Endodermal cell (in vitro differentiated cells): ENCODE measurements around the gene PHAX. TPM values are rescaled to one million over a fixed set of nuclear protein-coding genes. Genes with fewer than 3 reads are reported as not detected.

Source experiments
- DNase-seq: peaks from one replicate; pipeline ENCODE4 v3.0.0-alpha.2; 2017
- H3K27ac ChIP-seq: 2 replicates; pipeline ENCODE4 v1.5.1; 2013; ENCODE audit warnings: mild to moderate bottlenecking, low read depth, low read length, moderate library complexity
- H3K27me3 ChIP-seq: 2 replicates; pipeline ENCODE4 v1.6.1; 2013; ENCODE audit warnings: mild to moderate bottlenecking, low read length, moderate library complexity; ENCODE audit not compliant: insufficient read depth, control insufficient read depth, poor library complexity, severe bottlenecking
- H3K36me3 ChIP-seq: 2 replicates; pipeline ENCODE4 v1.7.0; 2013; ENCODE audit warnings: mild to moderate bottlenecking, low read length, moderate library complexity; ENCODE audit not compliant: control insufficient read depth, insufficient read depth
- H3K4me1 ChIP-seq: one replicate; pipeline ENCODE4 v1.7.0; 2013; ENCODE audit warnings: low read length; ENCODE audit not compliant: control insufficient read depth, insufficient read depth
- H3K4me3 ChIP-seq: 2 replicates; pipeline ENCODE4 v1.5.1; 2013; ENCODE audit warnings: mild to moderate bottlenecking, low read length, moderate library complexity
- H3K9ac ChIP-seq: 2 replicates; pipeline ENCODE4 v1.6.1; 2013; ENCODE audit warnings: mild to moderate bottlenecking, low read length, moderate library complexity; ENCODE audit not compliant: poor library complexity, severe bottlenecking; ENCODE audit errors: extremely low read depth
- H3K9me3 ChIP-seq: 2 replicates; pipeline ENCODE4 v1.6.1; 2013; ENCODE audit warnings: mild to moderate bottlenecking, low read length, moderate library complexity; ENCODE audit not compliant: control insufficient read depth
- H3K27ac Mint-ChIP-seq: 2 replicates; pipeline ENCODE4 v1.8.0; 2020; ENCODE audit warnings: mixed read lengths
- H3K27me3 Mint-ChIP-seq: 2 replicates; pipeline ENCODE4 v1.8.0; 2021; ENCODE audit warnings: mild to moderate bottlenecking, mixed read lengths; ENCODE audit not compliant: insufficient read depth
- H3K36me3 Mint-ChIP-seq: 2 replicates; pipeline ENCODE4 v1.8.0; 2020; ENCODE audit warnings: low read depth, mixed read lengths
- H3K4me1 Mint-ChIP-seq: 2 replicates; pipeline ENCODE4 v1.8.0; 2020; ENCODE audit warnings: mixed read lengths
- H3K4me3 Mint-ChIP-seq: 2 replicates; pipeline ENCODE4 v1.8.0; 2020; ENCODE audit warnings: mild to moderate bottlenecking, moderate library complexity, mixed read lengths
- H3K9me3 Mint-ChIP-seq: 2 replicates; pipeline ENCODE4 v1.8.0; 2020; ENCODE audit warnings: mild to moderate bottlenecking, mixed read lengths
- CTCF ChIP-seq: fragments of 200-600 bp; sonication (generic); conservative IDR thresholded peaks from 2 replicates; pipeline ENCODE4 v1.5.0; 2021; ENCODE audit warnings: antibody characterized with exemption, mild to moderate bottlenecking
- WGBS, 2 experiments: methylation state at CpG; one replicate each; pipeline versions ENCODE4 v1.1.5 to v1.1.7; 2013; ENCODE audit warnings: missing lambda C conversion rate in 2 of 2, mixed read lengths in 1 of 2; ENCODE audit not compliant: insufficient coverage in 1 of 2, insufficient read length in 1 of 2; 5-methylcytosine and 5-hydroxymethylcytosine counted together
- total RNA-seq, 2 donors: library from RNA; stranded (reverse); fragmentation: NEBNext Ultra II Directional in 1 of 2; extraction: Animal tissue kit (Norgen Biotek cat#: 25700) in 1 of 2; gene quantifications; 2 replicates in 1 of 2; 3 replicates in 1 of 2; pipeline ENCODE4 v1.2.1, GENCODE V29; 2021

Gene PHAX
- total RNA-seq, 2 donors from 2014 or later = 49.9 to 54.1 TPM

DNA sequence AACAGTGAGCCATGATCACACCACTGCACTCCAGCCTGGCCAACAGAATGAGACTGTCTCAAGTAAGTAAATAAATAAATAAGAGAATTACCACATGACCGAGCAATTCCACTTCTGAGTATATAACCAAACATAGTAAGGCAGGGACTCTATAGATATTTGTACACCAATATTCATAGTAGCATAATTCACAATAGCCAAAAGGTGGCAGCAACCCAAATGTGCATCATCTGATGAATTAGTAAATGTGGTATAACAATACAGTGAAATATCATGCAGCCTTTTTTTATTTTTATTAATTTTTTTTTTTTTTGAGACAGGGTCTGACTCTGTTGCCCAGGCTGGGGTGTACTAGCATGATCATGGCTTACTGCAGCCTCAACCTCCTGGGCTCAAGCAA, 38.8 kb upstream of the PHAX start:
- H3K4me3 ChIP-seq = no peak overlapping the region
- WGBS, 2 experiments = 100% methylated on average over 1 of the region's 1 CpG; no CpG with 5 or more reads in 1 of the 2 experiments
- Mint-ChIP-seq H3K4me1 (no peaks in the 10 kb centered on the region), H3K9me3 (no peaks in the 10 kb centered on the region), H3K27me3 (no peaks in the 10 kb centered on the region), H3K27ac (no peak overlapping the region), H3K4me3 (no peak overlapping the region), H3K36me3 (peaks cover 61% of the 10 kb centered on the region)
- no peak overlapping the region for H3K9ac ChIP-seq
- no peaks in the 10 kb centered on the region for H3K4me1 ChIP-seq
- no peaks in the 10 kb centered on the region for H3K27me3 ChIP-seq
- H3K9me3 ChIP-seq = no peaks in the 10 kb centered on the region
- no peak overlapping the region for H3K27ac ChIP-seq
- peaks cover 70% of the 10 kb centered on the region for H3K36me3 ChIP-seq
- DNase-seq = no peak
- no peak for TF ChIP-seq CTCF

DNA sequence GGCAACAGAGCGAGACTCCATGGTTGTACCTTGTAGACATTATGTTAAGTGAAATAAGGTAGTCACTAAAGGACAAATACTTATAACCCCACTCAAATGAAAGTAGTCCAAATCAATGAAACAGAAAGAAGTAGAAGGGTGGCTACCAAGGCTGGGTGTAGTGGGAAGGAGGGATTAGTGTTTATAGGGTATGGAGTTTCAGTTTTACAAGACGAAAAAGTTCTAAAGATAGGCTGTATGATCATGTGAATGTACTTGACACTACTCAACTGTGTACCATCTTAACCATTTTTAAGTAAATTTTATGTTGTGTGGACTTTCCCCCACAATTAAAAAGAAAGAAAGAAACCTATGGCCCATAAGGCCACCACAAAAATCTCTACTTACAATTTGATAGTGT, 37.9 kb upstream of the PHAX start:
- peaks cover 71% of the 10 kb centered on the region for H3K36me3 ChIP-seq
- H3K27ac Mint-ChIP-seq = no peak overlapping the region
- H3K4me3 ChIP-seq = no peak overlapping the region
- no peaks in the 10 kb centered on the region for H3K9me3 ChIP-seq
- WGBS, 2 experiments = 93% methylated on average over 2 of the region's 2 CpGs; no CpG with 5 or more reads in 1 of the 2 experiments
- no peak for TF ChIP-seq CTCF
- H3K27me3 Mint-ChIP-seq = no peaks in the 10 kb centered on the region
- no peaks in the 10 kb centered on the region for H3K27me3 ChIP-seq
- H3K27ac ChIP-seq = no peak overlapping the region
- no peak for DNase-seq
- no peak overlapping the region for H3K4me3 Mint-ChIP-seq
- no peaks in the 10 kb centered on the region for H3K4me1 ChIP-seq
- no peaks in the 10 kb centered on the region for H3K9me3 Mint-ChIP-seq
- H3K9ac ChIP-seq = no peak overlapping the region
- no peaks in the 10 kb centered on the region for H3K4me1 Mint-ChIP-seq
- peaks cover 67% of the 10 kb centered on the region for H3K36me3 Mint-ChIP-seq

DNA sequence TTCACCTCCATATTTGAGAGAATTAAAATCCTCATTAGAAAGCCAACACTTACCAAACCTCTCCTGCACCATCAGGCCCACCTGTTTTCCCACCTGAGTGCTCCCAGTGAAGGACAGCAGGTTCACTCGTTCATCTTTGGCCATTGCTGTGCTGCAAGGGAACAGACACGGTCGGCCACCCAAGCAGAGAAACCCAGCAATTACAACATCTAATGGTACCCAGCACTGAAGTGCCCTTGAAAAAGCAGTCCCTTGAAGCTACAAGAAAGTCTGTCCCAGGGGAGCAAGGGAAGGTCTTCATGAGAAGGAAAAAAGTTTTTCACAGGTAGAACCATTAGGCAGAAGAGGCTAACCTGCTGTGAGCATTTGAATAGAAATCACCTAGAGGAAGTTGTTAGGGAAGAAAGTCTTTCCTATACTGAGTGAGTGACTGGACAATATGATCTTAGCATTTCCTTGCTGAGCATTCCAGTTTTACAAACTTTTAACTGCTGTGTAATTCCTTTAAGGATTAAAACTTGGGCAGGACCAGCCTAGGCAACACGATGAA, 32.5 kb upstream of the PHAX start:
- H3K4me3 ChIP-seq = no peak overlapping the region
- H3K36me3 ChIP-seq = peaks cover 75% of the 10 kb centered on the region
- Mint-ChIP-seq H3K4me3 (no peak overlapping the region), H3K27ac (no peak overlapping the region), H3K36me3 (peaks cover 74% of the 10 kb centered on the region), H3K9me3 (no peaks in the 10 kb centered on the region), H3K27me3 (no peaks in the 10 kb centered on the region), H3K4me1 (no peaks in the 10 kb centered on the region)
- H3K27ac ChIP-seq = no peak overlapping the region
- no peaks in the 10 kb centered on the region for H3K27me3 ChIP-seq
- no peak for DNase-seq
- H3K4me1 ChIP-seq = no peaks in the 10 kb centered on the region
- TF ChIP-seq CTCF = no peak
- 97% methylated on average over 4 of the region's 4 CpGs; no CpG with 5 or more reads in 1 of the 2 experiments for WGBS, 2 experiments
- H3K9ac ChIP-seq = no peak overlapping the region
- no peaks in the 10 kb centered on the region for H3K9me3 ChIP-seq
